Osteoblast (primary cell): Measurements from ENCODE around the gene PML. TPM values are rescaled to one million over a fixed set of nuclear protein-coding genes. Genes with fewer than 3 reads are reported as not detected.
"Not testable (repeated sequence)": the region's sequence is repeated elsewhere in the genome, so short reads cannot be mapped to it uniquely, and the experiment has no call there.

ENCODE experiments used
- DNase-seq: peaks from one replicate; pipeline ENCODE4 v3.0.0; 2011; ENCODE audit warnings: low spot score, mixed read lengths; ENCODE audit not compliant: insufficient read length; ENCODE audit errors: missing footprints
- H2AFZ ChIP-seq: 2 replicates; pipeline ENCODE4 v1.6.0; 2011; ENCODE audit warnings: mild to moderate bottlenecking, low read length
- H3K27ac ChIP-seq: 2 replicates; pipeline ENCODE4 v1.5.1; 2011; ENCODE audit warnings: mild to moderate bottlenecking, low read depth, low read length, moderate library complexity
- H3K27me3 ChIP-seq: 2 replicates; pipeline ENCODE4 v1.6.0; 2012; ENCODE audit warnings: mild to moderate bottlenecking, control low read depth, inconsistent platforms, low read length, moderate library complexity; ENCODE audit not compliant: insufficient read depth
- H3K36me3 ChIP-seq: 2 replicates; pipeline ENCODE4 v1.5.1; 2011; ENCODE audit warnings: mild to moderate bottlenecking, low read length, control low read depth, moderate library complexity; ENCODE audit not compliant: insufficient read depth
- H3K4me1 ChIP-seq: 2 replicates; pipeline ENCODE4 v1.5.1; 2011; ENCODE audit warnings: mild to moderate bottlenecking, low read length, control low read depth, moderate library complexity; ENCODE audit not compliant: insufficient read depth
- H3K4me2 ChIP-seq: 2 replicates; pipeline ENCODE4 v1.6.0; 2011; ENCODE audit warnings: mild to moderate bottlenecking, low read length; ENCODE audit not compliant: insufficient read depth
- H3K4me3 ChIP-seq: fragments of 200-600 bp; sonication (generic); 3 replicates; pipeline ENCODE4 v1.5.1; 2012; ENCODE audit warnings: mild to moderate bottlenecking, low read length, inconsistent platforms; ENCODE audit not compliant: insufficient read depth
- H3K79me2 ChIP-seq: 2 replicates; pipeline ENCODE4 v1.6.0; 2012; ENCODE audit warnings: mild to moderate bottlenecking, low read length, control low read depth, inconsistent platforms; ENCODE audit not compliant: insufficient read depth
- H3K9me3 ChIP-seq: 2 replicates; pipeline ENCODE4 v1.5.1; 2011; ENCODE audit warnings: low read depth, low read length, control low read depth
- H4K20me1 ChIP-seq: 2 replicates; pipeline ENCODE4 v1.6.0; 2012; ENCODE audit warnings: mild to moderate bottlenecking, low read length, control low read depth; ENCODE audit not compliant: insufficient read depth
- total RNA-seq: library from RNA; depleted of rRNA; stranded (reverse); fragments of >200 nt; gene quantifications from 2 replicates; pipeline ENCODE4 v1.2.3, GENCODE V29; 2012
- TF ChIP-seq, protein P1 (sequence below): IDR thresholded peaks from 2 replicates; pipeline ENCODE4 v1.5.1; 2011; ENCODE audit warnings: mild to moderate bottlenecking, low read depth, low read length, moderate library complexity; ENCODE audit errors: extremely low read depth

Gene PML
- total RNA-seq, 1 donor = 46.7 TPM

GRCh38 chr15:74053517-74053916, 59.0 kb downstream of the PML start:
- Histone ChIP-seq H3K4me3 (peak overlapping the region; percentile 45), H3K79me2 (no peaks in the 10 kb centered on the region), H3K9me3 (no peaks in the 10 kb centered on the region), H3K27me3 (no peaks in the 10 kb centered on the region), H4K20me1 (no peaks in the 10 kb centered on the region), H3K4me2 (peak overlapping the region; percentile 72), H3K36me3 (no peaks in the 10 kb centered on the region), H3K27ac (no peak overlapping the region), H3K4me1 (peaks cover 37% of the 10 kb centered on the region), H2AFZ (peak overlapping the region; percentile 25)
- no peak for DNase-seq
- TF ChIP-seq, protein P1, sequence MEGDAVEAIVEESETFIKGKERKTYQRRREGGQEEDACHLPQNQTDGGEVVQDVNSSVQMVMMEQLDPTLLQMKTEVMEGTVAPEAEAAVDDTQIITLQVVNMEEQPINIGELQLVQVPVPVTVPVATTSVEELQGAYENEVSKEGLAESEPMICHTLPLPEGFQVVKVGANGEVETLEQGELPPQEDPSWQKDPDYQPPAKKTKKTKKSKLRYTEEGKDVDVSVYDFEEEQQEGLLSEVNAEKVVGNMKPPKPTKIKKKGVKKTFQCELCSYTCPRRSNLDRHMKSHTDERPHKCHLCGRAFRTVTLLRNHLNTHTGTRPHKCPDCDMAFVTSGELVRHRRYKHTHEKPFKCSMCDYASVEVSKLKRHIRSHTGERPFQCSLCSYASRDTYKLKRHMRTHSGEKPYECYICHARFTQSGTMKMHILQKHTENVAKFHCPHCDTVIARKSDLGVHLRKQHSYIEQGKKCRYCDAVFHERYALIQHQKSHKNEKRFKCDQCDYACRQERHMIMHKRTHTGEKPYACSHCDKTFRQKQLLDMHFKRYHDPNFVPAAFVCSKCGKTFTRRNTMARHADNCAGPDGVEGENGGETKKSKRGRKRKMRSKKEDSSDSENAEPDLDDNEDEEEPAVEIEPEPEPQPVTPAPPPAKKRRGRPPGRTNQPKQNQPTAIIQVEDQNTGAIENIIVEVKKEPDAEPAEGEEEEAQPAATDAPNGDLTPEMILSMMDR = no peak

DNA sequence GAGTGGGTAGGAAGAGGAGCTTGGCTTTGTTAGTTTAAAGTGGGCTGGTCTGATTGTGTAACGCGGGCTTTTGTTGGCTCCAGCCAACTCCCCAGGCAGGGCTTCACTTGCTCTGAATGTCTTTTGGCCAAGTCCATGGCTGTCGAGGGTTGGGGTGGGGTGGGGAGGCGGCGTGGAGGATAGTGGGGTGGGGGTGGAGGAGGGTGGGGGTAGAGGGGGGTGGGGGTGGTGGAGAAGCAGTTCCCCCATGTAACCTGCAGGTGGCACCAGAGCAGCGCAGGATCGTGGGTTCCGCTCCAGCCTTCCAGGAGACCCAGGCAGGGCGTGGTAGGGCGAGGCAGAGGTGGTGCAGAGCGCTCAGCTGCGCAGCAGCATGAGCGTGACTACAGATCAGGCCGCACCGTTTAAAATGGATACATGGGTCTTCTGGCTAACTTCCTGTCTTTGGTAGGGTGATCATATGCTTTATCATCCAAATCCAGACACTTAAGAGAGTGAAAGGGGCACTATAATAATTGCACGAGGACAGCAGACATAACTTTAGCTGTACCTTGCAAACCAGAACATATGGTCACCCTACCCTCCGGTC, 59.5 kb downstream of the PML start:
- DNase-seq = peak; percentile 94
- Histone ChIP-seq H3K4me3 (peak overlapping the region; percentile 45), H3K27ac (no peak overlapping the region), H2AFZ (peak overlapping the region; percentile 25), H3K79me2 (no peaks in the 10 kb centered on the region), H3K4me1 (peaks cover 35% of the 10 kb centered on the region), H3K9me3 (no peaks in the 10 kb centered on the region), H3K27me3 (peaks cover 2% of the 10 kb centered on the region), H4K20me1 (no peaks in the 10 kb centered on the region), H3K4me2 (peak overlapping the region; percentile 72), H3K36me3 (no peaks in the 10 kb centered on the region)
- TF ChIP-seq, protein P1 = peak; percentile 50

- H3K4me1 ChIP-seq = peaks cover 24% of the 10 kb centered on the region
Measured at GRCh38 chr15:74055804-74056203, 61.3 kb downstream of the PML start.

GRCh38 chr15:74056330-74056729, 61.8 kb downstream of the PML start:
- not testable (repeated sequence) for H4K20me1 ChIP-seq, H3K9me3 ChIP-seq, H3K4me3 ChIP-seq, H3K27ac ChIP-seq, H3K79me2 ChIP-seq, H3K4me2 ChIP-seq, H3K36me3 ChIP-seq, DNase-seq, H3K27me3 ChIP-seq, H2AFZ ChIP-seq
- peaks cover 21% of the 10 kb centered on the region for H3K4me1 ChIP-seq

More at GRCh38 chr15:74055804-74056203, 61.3 kb downstream of the PML start:
- Histone ChIP-seq H3K4me2 (no peak overlapping the region), H3K36me3 (no peaks in the 10 kb centered on the region), H2AFZ (no peak overlapping the region), H3K27me3 (peaks cover 8% of the 10 kb centered on the region), H3K4me3 (no peak overlapping the region), H3K27ac (no peak overlapping the region), H3K9me3 (no peaks in the 10 kb centered on the region), H4K20me1 (no peaks in the 10 kb centered on the region), H3K79me2 (no peaks in the 10 kb centered on the region)
- DNase-seq = no peak
- TF ChIP-seq, protein P1 = no peak

GRCh38 chr15:74059050-74059833, 64.7 kb downstream of the PML start:
- peak; percentile 30 for DNase-seq
- H3K79me2 ChIP-seq = not testable (repeated sequence)

More at GRCh38 chr15:74059050-74059833, 64.7 kb downstream of the PML start:
- not testable (repeated sequence) for H3K36me3 ChIP-seq, H3K9me3 ChIP-seq, H3K4me1 ChIP-seq, H4K20me1 ChIP-seq, H3K4me3 ChIP-seq, H3K27ac ChIP-seq, H2AFZ ChIP-seq, H3K27me3 ChIP-seq, H3K4me2 ChIP-seq
